GM21528 (cell line): Measurements from ENCODE around the gene CHADL.

Source experiments
- ATAC-seq: cut with Tn5 transposase; IDR thresholded peaks from one replicate; pipeline ENCODE4 v1.9.1; 2021; ENCODE audit warnings: mild to moderate bottlenecking, moderate library complexity; ENCODE audit not compliant: unreplicated experiment, low FRiP score

CHADL gene

GRCh38 chr22:41256254-41257253, 15.8 kb upstream of the CHADL start:
- no peak for ATAC-seq

- no peak for ATAC-seq
These were observed 13.5 kb upstream of the CHADL start for GRCh38 chr22:41254230-41254629.

GRCh38 chr22:41252365-41252764, 11.6 kb upstream of the CHADL start:
- no peak for ATAC-seq

GRCh38 chr22:41250127-41250526, 9.4 kb upstream of the CHADL start:
- no peak for ATAC-seq

GRCh38 chr22:41249442-41249841, 8.7 kb upstream of the CHADL start:
- no peak for ATAC-seq

GRCh38 chr22:41248758-41249157, 8.0 kb upstream of the CHADL start:
- ATAC-seq, result no peak

- no peak for ATAC-seq
These were observed 7.6 kb upstream of the CHADL start for GRCh38 chr22:41248314-41248713.

- ATAC-seq, result no peak
These were observed 7.0 kb upstream of the CHADL start for GRCh38 chr22:41247703-41248102.

- no peak for ATAC-seq
These were observed 5.3 kb upstream of the CHADL start for GRCh38 chr22:41245917-41246499.

GRCh38 chr22:41243361-41243760, 2.6 kb upstream of the CHADL start:
- ATAC-seq, result no peak

- no peak for ATAC-seq
These were observed 1.8 kb upstream of the CHADL start for GRCh38 chr22:41242396-41243117.

GRCh38 chr22:41241133-41241676, 474 bp upstream of the CHADL start:
- no peak for ATAC-seq

GRCh38 chr22:41239443-41240128, 1.1 kb downstream of the CHADL start:
- no peak for ATAC-seq

GRCh38 chr22:41238570-41239442, 1.9 kb downstream of the CHADL start:
- ATAC-seq, result no peak

GRCh38 chr22:41237707-41238569, 2.8 kb downstream of the CHADL start:
- ATAC-seq, result peak; percentile 61

GRCh38 chr22:41237036-41237706, 3.6 kb downstream of the CHADL start:
- ATAC-seq, result no peak

GRCh38 chr22:41234815-41235695, 5.7 kb downstream of the CHADL start:
- no peak for ATAC-seq
